ENCODE measurements around the gene CDC42BPA.
"Not testable (repeated sequence)": the region's sequence is repeated elsewhere in the genome, so short reads cannot be mapped to it uniquely, and the experiment has no call there.

CDC42BPA gene

DNA sequence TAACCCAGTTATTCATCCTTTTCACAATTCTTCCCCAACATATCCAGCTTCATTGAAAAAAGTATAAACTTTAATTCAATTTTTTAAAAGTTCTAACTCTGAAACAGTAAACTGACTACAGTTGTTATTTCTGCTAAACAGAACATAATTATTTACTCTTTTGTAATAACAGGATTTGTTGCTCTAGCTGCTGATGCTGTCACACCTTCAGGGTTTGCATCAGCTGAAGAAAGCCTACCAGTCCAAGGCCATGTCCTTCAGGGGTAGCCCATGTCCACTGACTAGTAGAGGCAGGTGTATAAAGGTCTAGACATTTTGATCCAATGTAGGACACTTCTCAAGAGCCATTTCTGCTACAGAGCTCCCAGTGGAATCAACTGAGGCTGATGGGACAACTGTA lies 107.7 kb downstream of the CDC42BPA start:
- no peak for DNase-seq (ENCODE audit: low read depth)

DNA sequence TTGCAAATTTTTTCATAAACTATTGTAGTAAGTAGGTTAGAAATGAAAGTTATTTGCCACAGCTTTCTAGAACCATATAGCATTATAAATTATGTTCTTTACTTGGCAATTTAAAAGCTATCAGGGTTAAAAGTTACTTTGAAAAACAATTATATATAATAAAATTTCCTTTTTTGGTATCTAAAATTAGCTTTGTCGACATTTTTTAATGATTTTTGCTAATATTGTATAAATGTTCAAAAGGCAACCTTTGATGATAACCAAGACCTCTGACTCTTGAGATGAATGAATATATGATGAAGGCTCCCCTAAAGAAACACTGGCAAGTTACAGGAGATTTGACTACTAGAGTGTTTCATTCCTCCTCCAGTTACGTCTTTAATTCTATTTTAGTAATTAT lies 121.2 kb downstream of the CDC42BPA start:
- no peak for DNase-seq (ENCODE audit: low read depth)

DNA sequence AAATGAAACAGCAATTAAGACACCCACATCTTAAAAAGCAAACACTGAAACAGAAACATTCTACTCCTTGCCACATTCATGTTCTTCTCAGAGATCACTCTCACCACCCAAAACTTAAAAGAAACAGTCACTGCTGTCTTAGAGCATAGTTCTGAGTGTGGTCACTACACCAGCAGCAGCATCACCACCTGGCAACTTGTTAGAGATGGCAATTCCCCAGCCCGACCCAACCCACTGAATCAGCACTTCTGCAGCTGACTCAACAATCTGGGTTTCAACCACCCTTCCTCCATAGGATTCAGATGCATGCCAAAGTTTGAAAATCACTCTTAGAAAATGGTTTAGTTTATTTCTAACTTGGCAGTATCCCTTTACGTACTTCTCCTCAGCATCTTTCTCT lies 126.1 kb downstream of the CDC42BPA start:
- DNase-seq (ENCODE audit: low read depth) = no peak

GRCh38 chr1:227191607-227192006 lies 126.7 kb downstream of the CDC42BPA start:
- no peak for DNase-seq (ENCODE audit: low read depth)

GRCh38 chr1:227190321-227190720 lies 128.0 kb downstream of the CDC42BPA start:
- DNase-seq (ENCODE audit: low read depth) = no peak

DNA sequence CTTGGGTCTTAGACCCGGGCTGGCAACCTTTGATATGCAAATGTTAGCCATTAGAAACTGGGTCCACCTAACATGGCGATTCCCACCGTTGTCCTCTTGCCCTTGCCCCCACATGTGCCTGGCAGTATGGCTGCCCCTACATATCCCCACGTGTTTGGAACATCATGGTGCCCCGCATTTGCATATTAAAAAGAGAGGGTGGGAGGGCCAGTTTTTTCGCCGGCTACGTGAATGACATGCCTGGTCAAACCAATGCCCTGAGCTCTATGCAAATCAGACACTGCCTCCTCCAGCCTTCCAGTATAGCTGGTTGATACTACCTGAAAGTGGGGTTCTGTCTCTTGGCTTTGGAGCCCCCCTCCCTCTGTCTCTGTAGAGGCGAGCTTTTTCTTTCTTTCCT lies 133.0 kb downstream of the CDC42BPA start:
- DNase-seq (ENCODE audit: low read depth) = no peak

DNA sequence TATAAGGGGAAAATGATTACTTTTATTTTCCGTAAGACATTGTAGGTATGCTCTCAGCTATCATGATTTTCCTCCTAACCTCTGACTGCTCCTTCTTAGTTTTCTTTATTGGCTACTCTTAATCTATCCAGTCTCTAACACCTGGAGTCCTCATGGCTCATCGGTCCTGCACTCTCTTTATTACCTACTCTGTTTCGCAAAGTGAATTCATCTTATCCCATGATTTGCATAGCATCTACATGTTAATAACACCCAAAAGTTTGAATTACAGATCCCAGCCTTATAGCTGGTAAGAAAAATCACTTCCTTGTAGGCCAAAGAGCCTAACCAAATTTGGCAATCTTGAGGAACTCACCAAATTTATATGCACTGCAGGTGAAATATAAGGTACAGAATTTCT lies 136.3 kb downstream of the CDC42BPA start:
- DNase-seq (ENCODE audit: low read depth) = no peak

GRCh38 chr1:227175611-227176010 lies 142.7 kb downstream of the CDC42BPA start:
- DNase-seq (ENCODE audit: low read depth) = no peak

DNA sequence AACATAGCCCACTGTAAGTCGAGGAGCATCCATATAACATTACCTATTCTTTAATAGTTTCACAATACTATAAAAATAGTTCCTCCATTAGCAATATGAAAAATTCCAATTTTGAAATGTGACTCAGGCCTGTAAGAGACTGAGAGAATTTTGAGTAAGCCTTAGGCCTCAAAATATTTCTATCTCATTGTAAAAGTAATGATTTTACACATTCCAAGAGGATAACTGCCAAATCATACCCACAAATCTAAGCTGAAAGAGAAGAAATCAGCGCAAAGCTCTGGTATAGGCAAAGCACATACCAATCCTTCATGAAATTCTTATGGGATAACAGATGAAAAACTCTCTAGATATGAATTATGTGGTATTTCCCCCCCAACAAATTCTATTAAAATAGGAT lies 144.1 kb downstream of the CDC42BPA start:
- no peak for DNase-seq (ENCODE audit: low read depth)

GRCh38 chr1:227170361-227171166 lies 147.7 kb downstream of the CDC42BPA start:
- no peak for DNase-seq (ENCODE audit: low read depth)

DNA sequence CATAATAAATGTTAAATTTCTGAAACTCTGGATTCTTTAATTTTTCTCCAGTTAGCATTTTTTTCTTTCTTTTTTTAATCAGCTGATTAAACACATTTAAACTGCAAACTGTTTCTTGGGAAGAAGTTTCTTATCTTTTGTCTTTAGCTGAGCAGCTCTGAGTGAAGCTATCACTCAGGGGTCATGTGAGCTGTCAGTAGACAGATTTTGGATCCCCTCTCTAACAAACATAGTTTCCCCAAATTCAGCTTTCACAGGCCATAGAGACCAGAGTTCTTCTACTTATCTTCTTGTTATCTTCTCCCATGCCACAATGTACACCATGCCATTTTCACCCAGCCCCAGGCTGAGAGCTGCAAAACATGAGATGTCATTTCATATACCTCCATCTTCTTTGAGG lies 148.9 kb downstream of the CDC42BPA start:
- no peak for DNase-seq (ENCODE audit: low read depth)

DNA sequence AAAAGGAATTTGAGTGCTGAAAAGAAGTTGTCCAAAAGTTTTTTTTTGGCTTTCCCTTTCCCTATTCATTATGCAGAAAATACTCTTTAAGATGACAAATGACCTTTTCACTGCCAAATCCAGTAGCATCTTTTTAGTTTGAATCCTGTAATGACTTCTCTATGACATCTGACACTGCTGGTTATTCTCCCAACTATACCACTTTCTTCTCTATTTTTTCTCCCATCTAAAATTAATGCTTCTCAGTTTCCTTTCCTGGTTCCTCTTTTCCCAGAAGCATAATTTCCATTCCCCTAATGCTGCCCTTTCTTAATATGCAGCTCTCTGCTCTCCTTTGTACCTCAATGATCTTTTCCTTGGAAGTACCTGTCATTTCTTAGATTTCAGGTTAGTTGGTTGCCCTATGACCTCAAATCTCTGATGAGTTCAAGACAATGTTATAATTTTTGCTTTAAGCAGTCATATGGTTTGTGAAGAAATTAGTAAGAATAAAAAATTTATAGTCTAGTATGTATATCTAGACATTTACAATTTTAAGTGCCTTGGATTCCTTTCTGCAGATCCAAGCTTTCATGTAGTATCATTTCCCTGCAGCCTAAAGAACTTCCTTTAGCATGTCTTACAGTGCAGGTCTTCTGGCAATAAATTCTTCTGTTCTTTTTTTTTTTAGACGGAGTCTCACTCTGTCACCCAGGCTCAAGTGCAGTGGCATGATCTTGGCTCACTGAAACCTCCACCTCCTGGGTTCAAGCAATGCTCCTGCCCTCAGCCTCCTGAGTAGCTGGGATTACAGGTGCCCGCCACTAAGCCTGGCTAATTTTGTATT lies 150.8 kb downstream of the CDC42BPA start:
- no peak for DNase-seq (ENCODE audit: low read depth)

DNA sequence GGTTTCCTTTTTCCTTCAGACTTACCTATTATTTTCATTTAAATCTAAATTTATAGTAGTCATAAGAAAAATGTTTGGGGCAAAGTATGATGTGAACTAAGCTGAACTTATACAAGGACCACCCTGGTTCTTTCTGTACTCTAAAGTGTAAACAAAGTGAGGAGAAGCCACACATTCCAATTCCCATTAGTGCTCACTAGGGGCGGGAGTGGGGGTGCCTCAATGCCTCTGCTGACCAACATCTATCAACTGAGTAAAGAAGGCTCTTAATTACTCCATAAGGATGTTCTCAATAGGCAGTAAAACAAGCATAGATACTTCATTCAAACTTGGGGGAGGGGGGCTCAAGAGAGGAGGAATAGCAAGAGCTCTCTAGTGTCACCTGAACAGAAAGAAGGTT lies 151.7 kb downstream of the CDC42BPA start:
- no peak for DNase-seq (ENCODE audit: low read depth)

GRCh38 chr1:227161470-227161869 lies 156.8 kb downstream of the CDC42BPA start:
- DNase-seq (ENCODE audit: low read depth) = no peak

DNA sequence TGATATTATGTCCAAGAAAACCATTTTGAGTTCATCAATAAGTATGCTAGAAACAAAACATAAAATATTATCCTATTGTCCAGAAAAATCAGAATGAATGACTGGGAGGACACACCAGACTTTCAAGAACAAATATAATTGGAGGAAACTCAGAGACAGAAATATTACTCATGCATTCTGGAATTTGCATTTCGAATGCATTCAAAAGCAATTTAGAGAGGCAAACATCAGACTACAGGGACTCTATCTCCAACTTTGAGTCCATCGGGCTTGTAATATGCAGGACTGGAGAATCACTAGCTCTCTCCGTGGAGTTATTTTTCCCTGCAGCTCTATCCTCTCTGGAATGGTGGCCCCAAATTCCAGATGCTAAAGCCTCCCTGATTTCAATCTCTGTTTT lies 161.8 kb downstream of the CDC42BPA start:
- DNase-seq (ENCODE audit: low read depth) = no peak

GRCh38 chr1:227155688-227156087 lies 162.6 kb downstream of the CDC42BPA start:
- DNase-seq (ENCODE audit: low read depth) = no peak

DNA sequence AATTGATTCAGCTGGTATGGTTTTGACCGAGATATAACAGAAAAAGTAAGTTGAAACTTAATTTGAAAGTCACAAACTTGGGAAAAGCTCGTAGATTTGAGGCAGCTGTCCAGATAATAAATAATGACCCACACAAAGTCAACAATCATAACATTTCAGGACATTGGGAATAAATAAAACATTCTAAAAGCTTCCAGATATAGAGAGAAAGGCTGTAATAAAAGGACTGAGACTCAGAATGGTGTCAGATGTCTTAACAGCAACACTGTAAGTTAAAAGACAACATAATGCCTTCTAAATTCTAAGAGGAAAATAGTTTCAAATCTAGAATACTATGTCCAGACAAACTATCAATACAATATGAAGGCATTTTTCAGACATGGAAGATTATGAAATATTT lies 163.3 kb downstream of the CDC42BPA start:
- DNase-seq (ENCODE audit: low read depth) = no peak

- DNase-seq (ENCODE audit: low read depth) = no peak
Observed at GRCh38 chr1:227152525-227152924, 165.8 kb downstream of the CDC42BPA start.

DNA sequence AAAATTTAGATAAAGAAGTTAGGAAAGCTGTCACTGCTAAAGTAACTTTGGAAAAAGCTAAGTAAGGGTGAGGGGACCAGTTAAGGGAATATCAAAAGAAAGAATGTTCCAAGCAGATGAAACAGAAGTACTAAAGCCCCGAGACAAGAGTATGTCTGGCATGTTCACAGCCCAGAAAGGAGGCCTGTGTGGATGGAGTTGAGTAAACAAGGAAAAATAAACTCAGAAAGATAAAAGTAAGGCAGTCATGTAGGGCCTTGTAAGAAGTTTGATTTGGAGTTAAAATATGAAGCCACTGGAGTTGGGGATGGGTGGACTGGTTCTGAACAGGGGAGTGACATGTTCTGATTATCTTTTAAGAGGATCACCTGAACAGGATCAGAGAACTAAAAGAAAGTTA lies 177.9 kb downstream of the CDC42BPA start:
- no peak for DNase-seq (ENCODE audit: low read depth)

DNA sequence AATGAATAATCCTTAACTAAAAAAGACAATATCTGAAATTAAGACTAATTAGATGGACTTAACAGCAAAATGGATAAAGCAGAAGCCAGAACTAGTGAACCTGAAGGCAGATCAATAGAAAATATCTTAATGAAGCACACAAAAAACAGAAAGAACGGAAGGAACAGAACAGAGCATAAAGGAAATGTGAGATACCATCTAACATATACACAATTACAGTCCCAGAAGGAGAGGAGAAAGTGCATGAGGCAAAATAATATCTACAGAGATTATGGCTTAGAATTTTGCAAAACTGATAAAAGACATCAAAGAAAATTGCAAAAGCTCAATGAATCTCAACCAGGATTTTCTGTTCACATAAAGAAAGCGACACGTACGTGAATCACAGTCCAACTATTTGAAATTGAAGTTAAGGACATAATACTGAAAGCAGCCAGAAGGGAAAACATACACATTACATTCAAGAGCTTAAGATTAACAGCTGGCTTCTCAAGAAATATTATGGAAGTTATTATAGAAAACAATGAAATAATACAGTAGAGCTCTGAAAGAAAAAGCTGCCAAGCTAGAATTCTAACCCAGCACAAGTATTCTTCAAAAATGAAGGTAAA lies 182.0 kb downstream of the CDC42BPA start:
- no peak for DNase-seq (ENCODE audit: low read depth)

DNA sequence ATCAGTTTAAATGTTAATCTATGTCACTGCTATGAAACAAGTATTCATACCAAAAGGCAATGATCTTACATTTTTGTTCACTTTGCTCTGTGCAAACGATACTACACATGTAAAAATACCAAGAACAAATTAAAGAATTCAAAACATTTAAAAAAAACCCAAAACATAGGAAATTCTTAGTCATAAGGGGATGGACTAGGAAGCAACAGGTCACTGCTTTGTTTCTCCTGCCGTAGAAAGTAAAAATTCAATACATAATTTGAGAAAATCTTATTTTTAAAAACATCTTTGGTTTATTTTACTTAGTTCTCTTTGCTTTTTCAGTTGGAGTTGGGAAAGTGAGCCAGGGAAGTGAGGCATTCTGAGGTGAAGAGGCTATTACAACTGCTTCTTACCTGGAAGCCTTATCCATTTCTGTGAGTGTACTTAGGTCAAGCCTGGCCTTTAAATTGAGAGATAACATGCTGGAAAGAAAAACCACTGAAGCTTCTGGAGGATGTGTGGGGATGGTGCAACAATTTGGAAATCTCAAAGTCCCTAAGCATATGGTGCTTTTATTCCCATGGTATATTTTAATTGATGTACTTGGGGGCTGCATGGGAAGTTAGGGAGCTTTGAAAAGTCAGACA lies 183.5 kb downstream of the CDC42BPA start:
- no peak for DNase-seq (ENCODE audit: low read depth)

DNA sequence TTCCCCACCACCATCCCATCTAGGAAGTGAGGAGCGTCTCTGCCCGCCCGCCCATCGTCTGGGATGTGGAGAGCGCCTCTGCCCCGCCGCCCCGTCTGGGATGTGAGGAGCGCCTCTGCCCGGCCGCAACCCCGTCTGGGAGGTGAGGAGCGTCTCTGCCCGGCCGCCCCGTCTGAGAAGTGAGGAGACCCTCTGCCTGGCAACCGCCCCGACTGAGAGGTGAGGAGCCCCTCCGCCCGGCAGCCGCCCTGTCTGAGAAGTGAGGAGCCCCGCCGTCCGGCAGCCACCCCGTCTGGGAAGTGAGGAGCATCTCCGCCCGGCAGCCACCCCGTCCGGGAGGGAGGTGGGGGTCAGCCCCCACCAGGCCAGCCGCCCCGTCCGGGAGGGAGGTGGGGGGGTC lies 185.6 kb downstream of the CDC42BPA start:
- not testable (repeated sequence) for DNase-seq (ENCODE audit: low read depth)

DNA sequence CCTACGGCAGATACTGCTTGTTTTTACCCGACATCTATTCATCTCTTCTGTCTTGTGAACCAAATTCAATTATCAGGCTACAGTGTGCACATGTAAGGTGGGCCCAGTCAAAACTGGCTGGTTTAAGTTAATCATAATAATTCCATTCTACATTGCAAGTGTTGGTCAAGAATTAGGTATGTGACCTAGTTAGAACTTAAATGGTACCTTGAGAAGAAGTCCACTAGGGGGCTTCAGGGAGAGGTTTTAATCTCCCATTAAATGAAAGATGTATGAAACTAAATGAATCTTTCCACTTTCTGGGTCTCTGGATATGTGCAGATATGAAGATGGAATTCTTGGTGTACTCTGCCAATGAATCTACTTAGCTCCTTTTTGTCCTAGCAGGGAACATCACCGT lies 187.1 kb downstream of the CDC42BPA start:
- DNase-seq (ENCODE audit: low read depth) = no peak
